GM12875 (cell line): ENCODE data around the gene ZNF618.
A peak's percentile ranks its signal among the peaks of the same experiment; 100 is the strongest.
"Not testable (repeated sequence)": the region's sequence is repeated elsewhere in the genome, so short reads cannot be mapped to it uniquely, and the experiment has no call there.

Experiments
- H3K4me3 ChIP-seq: one replicate; pipeline ENCODE4 v1.5.1; 2011; ENCODE audit warnings: low read depth, low read length, control low read depth
- CTCF ChIP-seq: IDR thresholded peaks from 2 replicates; pipeline ENCODE4 v1.5.1; 2011; ENCODE audit warnings: low read depth, mild to moderate bottlenecking, control low read depth, inconsistent platforms, low read length, moderate library complexity, borderline replicate concordance; ENCODE audit not compliant: insufficient read depth

Gene ZNF618

DNA sequence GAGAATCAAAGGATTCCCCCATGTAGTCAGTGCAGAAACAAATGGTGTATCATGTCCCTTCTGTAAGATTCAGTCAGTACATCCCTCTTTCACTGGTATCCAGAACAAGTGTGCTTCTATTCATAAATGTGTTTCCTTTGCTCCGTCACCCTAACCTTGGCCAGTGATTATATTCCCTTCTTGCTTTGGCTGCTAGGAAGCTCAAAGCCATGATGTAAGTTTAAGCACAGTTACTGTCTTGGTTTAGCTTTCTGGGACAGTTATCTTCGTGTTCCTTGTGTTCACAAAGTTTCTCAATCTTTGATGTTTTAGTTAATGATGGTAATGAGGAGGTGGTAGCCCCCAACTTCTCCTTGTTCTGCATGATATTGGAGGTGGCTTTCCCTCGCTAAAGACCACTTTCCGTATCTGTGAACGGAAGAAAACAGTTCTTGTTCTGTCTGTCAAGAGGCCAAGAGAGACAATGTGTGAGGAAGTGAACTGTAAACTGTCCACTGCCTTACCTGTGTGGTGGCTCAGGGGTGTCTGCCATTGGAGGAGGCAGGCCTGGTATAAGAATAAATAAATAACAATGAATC is 204.2 kb downstream of the ZNF618 start:
- TF ChIP-seq CTCF = no peak

GRCh38 chr9:114080773-114081440 is 204.8 kb downstream of the ZNF618 start:
- no peak overlapping the region for H3K4me3 ChIP-seq
- no peak for TF ChIP-seq CTCF

More for the DNA sequence above, 204.2 kb downstream of the ZNF618 start:
- H3K4me3 ChIP-seq = no peak overlapping the region

DNA sequence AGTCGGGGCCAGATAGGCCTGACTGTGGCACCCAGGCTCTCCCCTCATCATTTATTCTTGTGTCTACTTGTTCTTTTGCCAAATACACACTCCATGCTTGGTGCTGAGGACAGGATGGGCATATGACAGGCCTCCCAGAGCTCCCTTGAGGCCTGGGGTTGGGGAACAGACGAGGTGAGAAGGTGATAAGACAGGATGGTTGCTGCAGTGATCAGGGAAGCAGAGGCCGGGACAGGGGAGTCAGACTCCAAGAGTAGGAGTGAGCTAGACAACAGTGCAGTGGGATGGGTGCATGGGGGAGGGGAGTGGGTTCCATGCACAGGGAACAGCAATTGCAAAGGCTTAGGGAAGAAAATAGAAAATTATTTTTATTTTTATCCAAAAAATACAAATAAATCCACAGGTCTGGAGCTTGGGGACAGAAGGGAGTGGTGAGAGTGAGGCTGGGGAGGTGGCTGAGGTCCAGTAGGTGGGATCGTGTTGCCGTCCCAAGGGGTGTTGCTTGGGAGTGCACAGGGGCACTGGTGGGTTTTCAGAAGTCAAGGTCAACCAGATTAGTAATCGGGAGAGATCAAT is 205.4 kb downstream of the ZNF618 start:
- no peak for TF ChIP-seq CTCF
- no peak overlapping the region for H3K4me3 ChIP-seq

DNA sequence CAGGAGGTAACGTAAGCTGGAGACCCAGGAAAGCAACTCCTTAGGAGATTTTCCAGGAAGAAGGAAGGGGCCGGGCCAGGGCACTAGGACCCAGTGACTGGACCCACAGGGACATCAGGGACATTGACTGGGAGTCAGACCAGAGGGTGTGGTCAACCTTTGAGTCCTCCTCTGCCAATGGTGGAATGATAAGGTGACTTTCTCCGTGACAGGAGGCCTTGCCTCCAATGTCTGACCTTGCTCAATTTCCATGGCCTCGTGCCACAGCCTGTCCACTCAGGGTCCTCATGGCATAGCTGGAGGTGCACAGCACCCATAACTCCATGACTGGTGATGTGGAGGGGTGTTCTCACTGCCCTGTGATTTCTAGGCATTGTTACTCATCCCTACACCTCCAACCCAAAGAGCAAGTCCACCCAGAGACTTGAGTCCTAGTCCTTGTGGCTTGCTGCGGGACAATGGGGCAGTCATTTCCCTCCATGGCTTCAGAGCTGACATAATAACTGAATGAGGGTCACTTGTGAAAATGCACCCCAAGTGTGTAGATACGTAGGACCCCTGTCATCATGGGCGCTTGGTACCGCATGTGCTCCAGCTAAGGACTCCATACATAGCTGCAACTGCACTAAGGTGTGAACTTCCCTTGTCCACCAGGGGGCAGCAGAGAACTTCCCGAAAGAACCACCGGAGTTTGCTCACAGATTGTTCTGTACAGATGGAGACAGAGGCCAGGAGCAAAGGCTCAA is 206.1 kb downstream of the ZNF618 start:
- no peak overlapping the region for H3K4me3 ChIP-seq

GRCh38 chr9:114082763-114083412 is 206.8 kb downstream of the ZNF618 start:
- H3K4me3 ChIP-seq = not testable (repeated sequence)

More for the DNA sequence above, 206.1 kb downstream of the ZNF618 start:
- TF ChIP-seq CTCF = peak; percentile 90

- no peak overlapping the region for H3K4me3 ChIP-seq
- TF ChIP-seq CTCF = no peak
Measured at GRCh38 chr9:114083666-114084065, 207.6 kb downstream of the ZNF618 start.
